GM18907 (cell line): ENCODE data around the gene CD276.
"Not testable (repeated sequence)": the region's sequence is repeated elsewhere in the genome, so short reads cannot be mapped to it uniquely, and the experiment has no call there.

ENCODE experiments used
- ATAC-seq: cut with Tn5 transposase; IDR thresholded peaks from one replicate; pipeline ENCODE4 v1.9.1; 2021; ENCODE audit warnings: mild to moderate bottlenecking, moderate library complexity; ENCODE audit not compliant: unreplicated experiment

CD276 gene

GRCh38 chr15:73709241-73709640, 25.1 kb downstream of the CD276 start:
- no peak for ATAC-seq

- no peak for ATAC-seq
Measured at GRCh38 chr15:73709686-73710085, 25.5 kb downstream of the CD276 start.

- ATAC-seq: no peak
Measured at GRCh38 chr15:73710321-73710720, 26.1 kb downstream of the CD276 start.

- ATAC-seq: no peak
Measured at GRCh38 chr15:73711526-73711925, 27.3 kb downstream of the CD276 start.

GRCh38 chr15:73712107-73712506, 27.9 kb downstream of the CD276 start:
- ATAC-seq: no peak

- no peak for ATAC-seq
Measured at GRCh38 chr15:73714695-73715301, 30.6 kb downstream of the CD276 start.

GRCh38 chr15:73715417-73715816, 31.2 kb downstream of the CD276 start:
- ATAC-seq: no peak

- no peak for ATAC-seq
Measured at GRCh38 chr15:73716417-73716816, 32.2 kb downstream of the CD276 start.

GRCh38 chr15:73717206-73717605, 33.0 kb downstream of the CD276 start:
- no peak for ATAC-seq

GRCh38 chr15:73717802-73718201, 33.6 kb downstream of the CD276 start:
- ATAC-seq: no peak

GRCh38 chr15:73718694-73719093, 34.5 kb downstream of the CD276 start:
- no peak for ATAC-seq

- ATAC-seq: no peak
Measured at GRCh38 chr15:73722425-73722824, 38.2 kb downstream of the CD276 start.

GRCh38 chr15:73723191-73723590, 39.0 kb downstream of the CD276 start:
- no peak for ATAC-seq

- ATAC-seq: no peak
Measured at GRCh38 chr15:73724212-73724611, 40.0 kb downstream of the CD276 start.

- ATAC-seq: no peak
Measured at GRCh38 chr15:73727330-73727976, 43.3 kb downstream of the CD276 start.

- ATAC-seq: not testable (repeated sequence)
Measured at GRCh38 chr15:73732051-73732450, 47.9 kb downstream of the CD276 start.

- no peak for ATAC-seq
Measured at GRCh38 chr15:73732930-73733329, 48.7 kb downstream of the CD276 start.

- ATAC-seq: no peak
Measured at GRCh38 chr15:73737535-73737934, 53.4 kb downstream of the CD276 start.

GRCh38 chr15:73740152-73741048, 56.2 kb downstream of the CD276 start:
- no peak for ATAC-seq

- no peak for ATAC-seq
Measured at GRCh38 chr15:73741321-73741836, 57.2 kb downstream of the CD276 start.

GRCh38 chr15:73744293-73744692, 60.1 kb downstream of the CD276 start:
- ATAC-seq: no peak

GRCh38 chr15:73745073-73745472, 60.9 kb downstream of the CD276 start:
- no peak for ATAC-seq
